Gastrocnemius medialis (tissue), 4 donors: ENCODE measurements around the gene MASTL. TPM values are rescaled to one million over a fixed set of nuclear protein-coding genes. Genes with fewer than 3 reads are reported as not detected.

ENCODE experiments used
- ATAC-seq, 2 donors: fragments of 150-250 bp; one replicate each; pipeline ENCODE4 v1.9.1; 2016
- DNase-seq, 2 donors: peaks; one replicate each; pipeline ENCODE4 v3.0.0-alpha.2; 2019
- H3K27ac ChIP-seq, 4 donors: fragments of 200-600 bp; sonication (generic); 1 replicate in 1 of 4; 2 replicates in 3 of 4; pipeline ENCODE4 v1.5.1; 2016 to 2018; ENCODE audit warnings: mild to moderate bottlenecking in 2 of 4, moderate library complexity in 1 of 4
- H3K27me3 ChIP-seq, 3 donors: fragments of 200-600 bp; sonication (generic) in 2 of 3; 1 replicate in 1 of 3; 2 replicates in 2 of 3; pipeline versions ENCODE4 v1.5.1 to v1.6.0; 2016 to 2019; ENCODE audit warnings: mild to moderate bottlenecking in 1 of 3, moderate library complexity in 1 of 3
- H3K36me3 ChIP-seq, 2 donors: fragments of 200-600 bp; sonication (generic) in 1 of 2; one replicate each; pipeline ENCODE4 v1.5.1; 2017 to 2018
- H3K4me1 ChIP-seq, 2 donors: fragments of 200-600 bp; sonication (generic) in 1 of 2; one replicate each; pipeline ENCODE4 v1.5.1; 2016 to 2017; ENCODE audit warnings: mild to moderate bottlenecking in 2 of 2
- H3K4me3 ChIP-seq, 4 donors: fragments of 200-600 bp; sonication (generic) in 3 of 4; 1 replicate in 1 of 4; 2 replicates in 3 of 4; pipeline ENCODE4 v1.5.1; 2016 to 2019; ENCODE audit warnings: mild to moderate bottlenecking in 2 of 4
- H3K9me3 ChIP-seq, 3 donors: fragments of 200-600 bp; sonication (generic) in 2 of 3; 1 replicate in 1 of 3; 2 replicates in 2 of 3; pipeline ENCODE4 v1.5.1; 2016 to 2019
- POLR2A ChIP-seq, 2 donors: fragments of 450-650 bp; IDR thresholded peaks; one replicate each; pipeline ENCODE4 v1.6.1; 2017; ENCODE audit warnings: antibody characterized with exemption in 2 of 2, mild to moderate bottlenecking in 2 of 2, moderate library complexity in 2 of 2
- in situ Hi-C, 4 donors: fragments of 200-750 bp; cut with MboI; loops; one replicate each; pipeline versions ENCODE4 v1.15.0 to v1.8.0; 2017; ENCODE audit warnings: low sequenced_read_pairs in 4 of 4
- intact Hi-C: fragments of 100-400 bp; cut with DNase I; formaldehyde crosslinking; loops from one replicate; pipeline ENCODE4 v1.15.1; 2023; ENCODE audit warnings: low total_unique reads
- total RNA-seq, 4 donors: library from RNA; depleted of rRNA; stranded (reverse); fragments of >200 nt; gene quantifications; one replicate each; pipeline versions ENCODE4 v1.1.0 to v1.2.3, GENCODE V29; 2016
- TF ChIP-seq, protein P1 (sequence below), 5 experiments: fragments of 450-650 bp in 3 of 5; fragments of 200-600 bp in 2 of 5; sonication (generic) in 2 of 5; IDR thresholded peaks in 4 of 5; conservative IDR thresholded peaks in 1 of 5; 1 replicate in 4 of 5; 2 replicates in 1 of 5; pipeline ENCODE4 v1.5.1; 2016 to 2019; ENCODE audit warnings: antibody characterized with exemption in 5 of 5, mild to moderate bottlenecking in 3 of 5, moderate library complexity in 3 of 5

The MASTL gene
- total RNA-seq, 4 donors from 2014 or later, result 2.0 to 3.6 (median 2.9) TPM

DNA sequence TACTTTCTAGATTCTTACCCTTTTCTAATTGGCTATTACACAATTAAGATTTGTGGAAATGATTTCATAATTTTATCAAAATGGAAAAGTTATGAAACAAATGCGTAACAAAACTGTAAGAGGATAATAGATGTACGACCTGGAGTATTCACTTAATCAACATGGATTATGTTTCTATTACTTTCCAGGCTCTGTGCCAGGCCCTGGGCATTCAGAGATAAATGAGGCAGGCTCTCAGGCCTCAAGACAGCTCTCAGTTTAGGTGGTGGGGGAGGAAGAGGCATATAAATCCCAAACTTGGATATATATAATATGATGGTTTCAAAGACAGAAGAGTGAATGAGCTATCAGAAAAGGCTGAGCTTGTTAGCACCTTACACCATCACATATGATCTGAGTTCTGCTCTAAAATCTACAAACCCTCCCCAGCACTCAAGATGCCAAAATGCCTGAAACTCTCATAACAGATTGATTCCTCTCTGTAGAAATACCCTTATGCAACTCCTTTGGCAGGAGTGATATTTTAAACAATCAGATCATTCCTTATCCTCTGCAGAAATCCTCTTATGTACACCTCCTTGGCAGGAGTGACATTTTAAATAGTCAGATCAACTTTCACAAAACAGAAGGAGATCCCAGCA, 42.9 kb downstream of the MASTL start:
- Histone ChIP-seq H3K4me1 (peaks cover 0 to 4% of the 10 kb centered on the region in 2 donors), H3K4me3 (no peak overlapping the region), H3K27ac (no peak overlapping the region), H3K9me3 (no peaks in the 10 kb centered on the region), H3K27me3 (no peaks in the 10 kb centered on the region), H3K36me3 (peaks cover 2 to 44% of the 10 kb centered on the region in 2 donors)
- in situ Hi-C loops, result no loop called here
- no peak for ATAC-seq
- no peak for DNase-seq
- no peak for TF ChIP-seq POLR2A (IDR thresholded peaks at IDR 0.05)
- TF ChIP-seq, protein P1, sequence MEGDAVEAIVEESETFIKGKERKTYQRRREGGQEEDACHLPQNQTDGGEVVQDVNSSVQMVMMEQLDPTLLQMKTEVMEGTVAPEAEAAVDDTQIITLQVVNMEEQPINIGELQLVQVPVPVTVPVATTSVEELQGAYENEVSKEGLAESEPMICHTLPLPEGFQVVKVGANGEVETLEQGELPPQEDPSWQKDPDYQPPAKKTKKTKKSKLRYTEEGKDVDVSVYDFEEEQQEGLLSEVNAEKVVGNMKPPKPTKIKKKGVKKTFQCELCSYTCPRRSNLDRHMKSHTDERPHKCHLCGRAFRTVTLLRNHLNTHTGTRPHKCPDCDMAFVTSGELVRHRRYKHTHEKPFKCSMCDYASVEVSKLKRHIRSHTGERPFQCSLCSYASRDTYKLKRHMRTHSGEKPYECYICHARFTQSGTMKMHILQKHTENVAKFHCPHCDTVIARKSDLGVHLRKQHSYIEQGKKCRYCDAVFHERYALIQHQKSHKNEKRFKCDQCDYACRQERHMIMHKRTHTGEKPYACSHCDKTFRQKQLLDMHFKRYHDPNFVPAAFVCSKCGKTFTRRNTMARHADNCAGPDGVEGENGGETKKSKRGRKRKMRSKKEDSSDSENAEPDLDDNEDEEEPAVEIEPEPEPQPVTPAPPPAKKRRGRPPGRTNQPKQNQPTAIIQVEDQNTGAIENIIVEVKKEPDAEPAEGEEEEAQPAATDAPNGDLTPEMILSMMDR (IDR thresholded peaks at IDR 0.05 in 4 of 5, conservative IDR thresholded peaks at IDR 0.05 in 1 of 5), result no peak
- intact Hi-C loops, result no loop called here

DNA sequence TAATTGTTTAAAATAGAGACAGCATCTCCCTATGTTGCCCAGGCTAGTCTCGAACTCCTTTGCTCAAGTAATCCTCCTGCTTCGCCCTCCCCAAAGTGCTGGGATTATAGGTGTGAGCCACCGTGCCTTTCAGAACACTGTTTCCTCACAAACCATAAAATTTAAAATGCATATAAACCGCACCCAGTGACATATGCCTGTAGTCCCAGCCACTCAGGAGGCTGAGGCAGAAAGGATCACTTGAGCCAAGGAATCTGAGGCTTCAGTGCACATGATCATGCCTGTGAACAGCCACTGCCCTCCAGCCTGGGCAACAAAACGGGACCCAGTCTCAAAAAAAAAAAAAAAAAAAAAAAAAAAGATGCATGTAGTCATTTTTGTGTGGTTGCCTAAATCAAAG, 48.7 kb downstream of the MASTL start:
- intact Hi-C loops, result no loop called here
- ATAC-seq (no peak), DNase-seq (no peak)
- in situ Hi-C loops, result no loop called here
- Histone ChIP-seq H3K4me3 (no peak overlapping the region), H3K27me3 (no peaks in the 10 kb centered on the region), H3K36me3 (peaks cover 5 to 84% of the 10 kb centered on the region in 2 donors), H3K9me3 (no peaks in the 10 kb centered on the region), H3K4me1 (no peaks in the 10 kb centered on the region), H3K27ac (no peak overlapping the region)
- no peak for TF ChIP-seq POLR2A (IDR thresholded peaks at IDR 0.05)

DNA sequence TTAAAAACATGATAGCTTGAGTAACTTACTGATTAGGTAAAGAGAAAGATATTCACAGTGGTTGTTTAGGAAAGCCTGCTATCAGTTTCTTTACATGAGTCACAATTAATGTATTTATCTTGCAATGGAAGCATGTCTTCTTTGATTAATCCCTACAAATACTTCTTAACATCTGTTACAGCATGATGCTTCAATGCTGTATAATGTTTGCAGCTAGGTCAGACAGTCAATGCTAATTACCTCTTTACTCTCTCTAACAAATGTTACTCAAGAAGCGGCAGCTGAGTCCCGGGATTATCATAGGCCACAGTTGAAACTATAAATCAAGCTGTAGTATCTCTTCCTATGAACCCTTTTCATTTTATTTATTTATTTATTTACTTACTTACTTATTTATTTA, 52.2 kb downstream of the MASTL start:
- in situ Hi-C loops (no loop called here), intact Hi-C loops (no loop called here)
- peaks cover 3 to 90% of the 10 kb centered on the region in 2 donors for H3K36me3 ChIP-seq
- H3K27me3 ChIP-seq, result no peaks in the 10 kb centered on the region
- H3K27ac ChIP-seq, result no peak overlapping the region
- TF ChIP-seq, protein P1 (IDR thresholded peaks at IDR 0.05 in 4 of 5, conservative IDR thresholded peaks at IDR 0.05 in 1 of 5), result no peak
- no peak for TF ChIP-seq POLR2A (IDR thresholded peaks at IDR 0.05)
- no peaks in the 10 kb centered on the region for H3K4me1 ChIP-seq
- H3K9me3 ChIP-seq, result no peaks in the 10 kb centered on the region
- DNase-seq (no peak), ATAC-seq (no peak)
- H3K4me3 ChIP-seq, result no peak overlapping the region

- H3K4me1 ChIP-seq, result no peaks in the 10 kb centered on the region
- DNase-seq (no peak), ATAC-seq (no peak)
- no peak overlapping the region for H3K4me3 ChIP-seq
- H3K27ac ChIP-seq, result no peak overlapping the region
- H3K9me3 ChIP-seq, result no peaks in the 10 kb centered on the region
- in situ Hi-C loops, result loop anchor here in 1 of 4 donors (10.0 kb wide), 1 partner anchor 141 kb away; no protein-coding TSS in a partner anchor
- intact Hi-C loops, result no loop called here
- no peaks in the 10 kb centered on the region for H3K27me3 ChIP-seq
- TF ChIP-seq, protein P1 (IDR thresholded peaks at IDR 0.05 in 4 of 5, conservative IDR thresholded peaks at IDR 0.05 in 1 of 5), result peak; percentile 13 to 59 (median 34)
- TF ChIP-seq POLR2A (IDR thresholded peaks at IDR 0.05), result no peak
- peaks cover 0 to 22% of the 10 kb centered on the region in 2 donors for H3K36me3 ChIP-seq
Observed at GRCh38 chr10:27223964-27224363, 68.8 kb downstream of the MASTL start.

DNA sequence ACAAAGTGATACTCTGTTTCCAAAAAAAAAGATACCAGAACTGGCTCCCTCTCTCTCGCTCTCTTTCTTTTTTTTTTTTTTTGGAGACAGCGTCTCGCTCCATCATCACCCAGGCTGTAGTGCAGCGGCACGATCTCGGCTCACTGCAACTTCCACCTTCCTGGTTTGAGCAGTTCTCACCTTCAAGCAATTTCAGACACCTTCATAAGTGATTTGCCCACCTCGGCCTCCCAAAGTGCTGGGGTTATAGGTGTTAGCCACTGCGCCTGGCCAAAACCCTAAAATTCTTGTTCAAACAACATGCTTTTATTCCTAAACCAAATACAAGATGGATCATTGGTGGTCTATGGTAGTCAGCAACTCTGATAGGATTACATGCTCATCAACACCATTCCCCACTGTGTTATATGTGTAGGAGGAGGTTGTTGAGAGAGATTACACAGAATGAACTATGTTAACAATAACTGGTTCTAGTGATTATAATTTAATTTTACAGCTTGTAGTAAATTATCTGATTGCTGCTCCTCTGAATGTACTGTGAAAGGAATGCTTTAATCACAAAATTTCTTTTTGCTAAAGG, 69.9 kb downstream of the MASTL start:
- Histone ChIP-seq H3K36me3 (peaks cover 0 to 28% of the 10 kb centered on the region in 2 donors), H3K27ac (no peak overlapping the region), H3K27me3 (no peaks in the 10 kb centered on the region), H3K4me1 (no peaks in the 10 kb centered on the region), H3K9me3 (no peaks in the 10 kb centered on the region), H3K4me3 (no peak overlapping the region)
- TF ChIP-seq, protein P1 (IDR thresholded peaks at IDR 0.05 in 4 of 5, conservative IDR thresholded peaks at IDR 0.05 in 1 of 5), result no peak
- TF ChIP-seq POLR2A (IDR thresholded peaks at IDR 0.05), result no peak
- ATAC-seq (no peak), DNase-seq (no peak)
- in situ Hi-C loops (loop anchor here in 3 of 4 donors (10.0 to 25.0 kb wide), 3 partner anchors 140 to 363 kb away; partner anchors contain the start of genes ABI1 (in 1 of the 3) and RAB18 (in 1 of the 3)), intact Hi-C loops (no loop called here)
